ENCODE data around the gene STK40.

Gene STK40

GRCh38 chr1:36341626-36342320 lies 44.0 kb downstream of the STK40 start:
- DNase-seq = no peak

GRCh38 chr1:36339615-36340014 lies 46.1 kb downstream of the STK40 start:
- no peak for DNase-seq

GRCh38 chr1:36339215-36339614 lies 46.5 kb downstream of the STK40 start:
- no peak for DNase-seq

- no peak for DNase-seq
Measured at GRCh38 chr1:36337830-36338229, 47.9 kb downstream of the STK40 start.

- DNase-seq = no peak
Measured at GRCh38 chr1:36330940-36331339, 54.8 kb downstream of the STK40 start.

GRCh38 chr1:36329817-36330216 lies 55.9 kb downstream of the STK40 start:
- DNase-seq = no peak

GRCh38 chr1:36328713-36329112 lies 57.0 kb downstream of the STK40 start:
- peak; percentile 56 for DNase-seq

- DNase-seq = no peak
Measured at GRCh38 chr1:36328088-36328480, 57.6 kb downstream of the STK40 start.

GRCh38 chr1:36327421-36328087 lies 58.2 kb downstream of the STK40 start:
- DNase-seq = no peak

- DNase-seq = no peak
Measured at GRCh38 chr1:36326499-36326898, 59.2 kb downstream of the STK40 start.

- DNase-seq = no peak
Measured at GRCh38 chr1:36324353-36324703, 61.4 kb downstream of the STK40 start.

- no peak for DNase-seq
Measured at GRCh38 chr1:36323636-36324352, 61.9 kb downstream of the STK40 start, which contains the start of gene EVA1B. Gene EVA1B, minus strand, starts transcription at chr1:36323645. Its CDS starts 608 bp downstream, at chr1:36323037.

- no peak for DNase-seq
Measured at GRCh38 chr1:36322786-36323635, 62.7 kb downstream of the STK40 start.

GRCh38 chr1:36322041-36322785 lies 63.5 kb downstream of the STK40 start:
- no peak for DNase-seq

GRCh38 chr1:36321119-36321951 lies 64.4 kb downstream of the STK40 start:
- no peak for DNase-seq

- no peak for DNase-seq
Measured at GRCh38 chr1:36320767-36321118, 65.0 kb downstream of the STK40 start.

- DNase-seq = no peak
Measured at GRCh38 chr1:36320291-36320761, 65.4 kb downstream of the STK40 start.

GRCh38 chr1:36309397-36309796 lies 76.3 kb downstream of the STK40 start:
- no peak for DNase-seq

GRCh38 chr1:36307601-36308330 lies 78.0 kb downstream of the STK40 start:
- DNase-seq = no peak

GRCh38 chr1:36306902-36307456 lies 78.7 kb downstream of the STK40 start:
- DNase-seq = peak; percentile 96

All from DMS153 (cell line).